Measurements from ENCODE around the gene CDV3.
A peak's percentile ranks its signal among the peaks of the same experiment; 100 is the strongest.

- peak in 10 of 11 experiments; percentile 10 to 60 (median 46) for TF ChIP-seq CTCF (IDR thresholded peaks at IDR 0.05 in 8 of 11, conservative IDR thresholded peaks at IDR 0.05 in 3 of 11)
- TF ChIP-seq POLR2AphosphoS5 (IDR thresholded peaks at IDR 0.05): no peak
These were observed 5.2 kb downstream of the CDV3 start for GRCh38 chr3:133578548-133579191.

All from spleen (tissue), 7 donors.